ENCODE data around the gene ELAC2. TPM values are rescaled to one million over a fixed set of nuclear protein-coding genes. Genes with fewer than 3 reads are reported as not detected.

ELAC2 gene
- total RNA-seq, 1 experiment from 2014 or later: 64.4 TPM

- no TSS peak for BruUV-seq (replicated peaks)
- Histone ChIP-seq H3K36me3 (ENCODE audit: insufficient read depth, low read length, poor library complexity, severe bottlenecking) (no peaks in the 10 kb centered on the region), H3K27ac (ENCODE audit: low read depth, low read length, poor library complexity, severe bottlenecking) (no peak overlapping the region), H3K27me3 (replicated peaks; ENCODE audit: insufficient read depth, low read depth, low read length, poor library complexity) (no peaks in the 10 kb centered on the region), H3K4me1 (ENCODE audit: insufficient read depth, low read length, poor library complexity, severe bottlenecking) (no peaks in the 10 kb centered on the region), H3K4me3 (ENCODE audit: low read depth, low read length, poor library complexity, severe bottlenecking) (no peak overlapping the region), H3K9me3 (ENCODE audit: low read depth, low read length, poor library complexity, severe bottlenecking) (no peaks in the 10 kb centered on the region)
- CTCF ChIA-PET: interaction anchor here (0.6 kb wide), 2 partner anchors 13 to 94 kb away, joined by 3 to 4 read pairs; no protein-coding TSS in a partner anchor
- POLR2A ChIA-PET (ENCODE audit: low non-redundant PET): interaction anchor here (0.6 kb wide), 1 partner anchor 1080 kb away, joined by 7 read pairs; no protein-coding TSS in a partner anchor
- peak; percentile 89 for TF ChIP-seq CTCF (conservative IDR thresholded peaks at IDR 0.05; ENCODE audit: low read depth, low read length)
- TF ChIP-seq EZH2 (IDR thresholded peaks at IDR 0.05; ENCODE audit: borderline replicate concordance, low read depth, low read length, poor library complexity, severe bottlenecking): no peak
- peak; percentile 66 for DNase-seq (ENCODE audit: low spot score)
- intact Hi-C loops (cut with micrococcal nuclease; ENCODE audit: unreplicated experiment): loop anchor here (10.0 kb wide), 1 partner anchor 563 kb away; no protein-coding TSS in a partner anchor
Measured at GRCh38 chr17:13031718-13032350, 14.0 kb upstream of the ELAC2 start.

GRCh38 chr17:13030459-13031300 lies 12.9 kb upstream of the ELAC2 start:
- no peak overlapping the region for H3K4me3 ChIP-seq (ENCODE audit: low read depth, low read length, poor library complexity, severe bottlenecking)
- intact Hi-C loops (cut with micrococcal nuclease; ENCODE audit: unreplicated experiment): loop anchor here (10.0 kb wide), 1 partner anchor 564 kb away; no protein-coding TSS in a partner anchor
- no peaks in the 10 kb centered on the region for H3K4me1 ChIP-seq (ENCODE audit: insufficient read depth, low read length, poor library complexity, severe bottlenecking)
- ChIA-PET CTCF (interaction anchor here (0.6 to 1.4 kb wide), 4 partner anchors 13 to 1516 kb away, joined by 3 to 5 read pairs (median 4); partner anchors contain the start of gene ELAC2), POLR2A (ENCODE audit: low non-redundant PET) (interaction anchor here (0.6 kb wide), 1 partner anchor 1079 kb away, joined by 7 read pairs; no protein-coding TSS in a partner anchor)
- TF ChIP-seq CTCF (conservative IDR thresholded peaks at IDR 0.05; ENCODE audit: low read depth, low read length) (peak; percentile 84), EZH2 (IDR thresholded peaks at IDR 0.05; ENCODE audit: borderline replicate concordance, low read depth, low read length, poor library complexity, severe bottlenecking) (no peak)
- DNase-seq (ENCODE audit: low spot score): peak; percentile 72
- no peaks in the 10 kb centered on the region for H3K27me3 ChIP-seq (replicated peaks; ENCODE audit: insufficient read depth, low read depth, low read length, poor library complexity)
- no peaks in the 10 kb centered on the region for H3K9me3 ChIP-seq (ENCODE audit: low read depth, low read length, poor library complexity, severe bottlenecking)
- H3K36me3 ChIP-seq (ENCODE audit: insufficient read depth, low read length, poor library complexity, severe bottlenecking): no peaks in the 10 kb centered on the region
- H3K27ac ChIP-seq (ENCODE audit: low read depth, low read length, poor library complexity, severe bottlenecking): no peak overlapping the region
- no TSS peak for BruUV-seq (replicated peaks)

GRCh38 chr17:13030056-13030455 lies 12.2 kb upstream of the ELAC2 start:
- no peak overlapping the region for H3K27ac ChIP-seq (ENCODE audit: low read depth, low read length, poor library complexity, severe bottlenecking)
- H3K36me3 ChIP-seq (ENCODE audit: insufficient read depth, low read length, poor library complexity, severe bottlenecking): no peaks in the 10 kb centered on the region
- BruUV-seq (replicated peaks): no TSS peak
- no peaks in the 10 kb centered on the region for H3K9me3 ChIP-seq (ENCODE audit: low read depth, low read length, poor library complexity, severe bottlenecking)
- no peak overlapping the region for H3K4me3 ChIP-seq (ENCODE audit: low read depth, low read length, poor library complexity, severe bottlenecking)
- TF ChIP-seq EZH2 (IDR thresholded peaks at IDR 0.05; ENCODE audit: borderline replicate concordance, low read depth, low read length, poor library complexity, severe bottlenecking) (no peak), CTCF (conservative IDR thresholded peaks at IDR 0.05; ENCODE audit: low read depth, low read length) (no peak)
- POLR2A ChIA-PET (ENCODE audit: low non-redundant PET): no interaction called here
- no peaks in the 10 kb centered on the region for H3K27me3 ChIP-seq (replicated peaks; ENCODE audit: insufficient read depth, low read depth, low read length, poor library complexity)
- H3K4me1 ChIP-seq (ENCODE audit: insufficient read depth, low read length, poor library complexity, severe bottlenecking): no peaks in the 10 kb centered on the region
- CTCF ChIA-PET: interaction anchor here (1.1 to 1.4 kb wide), 2 partner anchors 12 to 56 kb away, joined by 4 to 5 read pairs; partner anchors contain the start of gene ELAC2
- intact Hi-C loops (cut with micrococcal nuclease; ENCODE audit: unreplicated experiment): loop anchor here (10.0 kb wide), 1 partner anchor 565 kb away; no protein-coding TSS in a partner anchor
- DNase-seq (ENCODE audit: low spot score): no peak

Measured in A673 (cell line).